ENCODE data around the gene ADCY3.
"Not testable (repeated sequence)": the region's sequence is repeated elsewhere in the genome, so short reads cannot be mapped to it uniquely, and the experiment has no call there.

Gene ADCY3

GRCh38 chr2:24842081-24843050 lies 77.7 kb downstream of the ADCY3 start:
- FAIRE-seq (no peak), DNase-seq (ENCODE audit: insufficient read length) (no peak)
- TF ChIP-seq TAF1 (IDR thresholded peaks at IDR 0.05; ENCODE audit: borderline replicate concordance, low read depth, low read length) (no peak), POLR2A (IDR thresholded peaks at IDR 0.05; ENCODE audit: low read depth, low read length) (no peak), POLR2AphosphoS5 (IDR thresholded peaks at IDR 0.05; ENCODE audit: low read depth, low read length) (no peak)

GRCh38 chr2:24840962-24841945 lies 78.8 kb downstream of the ADCY3 start:
- TF ChIP-seq POLR2A (IDR thresholded peaks at IDR 0.05; ENCODE audit: low read depth, low read length) (no peak), TAF1 (IDR thresholded peaks at IDR 0.05; ENCODE audit: borderline replicate concordance, low read depth, low read length) (no peak), POLR2AphosphoS5 (IDR thresholded peaks at IDR 0.05; ENCODE audit: low read depth, low read length) (no peak)
- FAIRE-seq (no peak), DNase-seq (ENCODE audit: insufficient read length) (no peak)

- FAIRE-seq (no peak), DNase-seq (ENCODE audit: insufficient read length) (no peak)
- TF ChIP-seq POLR2AphosphoS5 (IDR thresholded peaks at IDR 0.05; ENCODE audit: low read depth, low read length) = no peak
- TF ChIP-seq TAF1 (IDR thresholded peaks at IDR 0.05; ENCODE audit: borderline replicate concordance, low read depth, low read length) = no peak
- TF ChIP-seq POLR2A (IDR thresholded peaks at IDR 0.05; ENCODE audit: low read depth, low read length) = no peak
Observed at GRCh38 chr2:24840164-24840869, 79.7 kb downstream of the ADCY3 start.

GRCh38 chr2:24839729-24840128 lies 80.3 kb downstream of the ADCY3 start:
- no peak for FAIRE-seq
- DNase-seq (ENCODE audit: insufficient read length) = no peak
- TF ChIP-seq POLR2AphosphoS5 (IDR thresholded peaks at IDR 0.05; ENCODE audit: low read depth, low read length) (no peak), POLR2A (IDR thresholded peaks at IDR 0.05; ENCODE audit: low read depth, low read length) (no peak), TAF1 (IDR thresholded peaks at IDR 0.05; ENCODE audit: borderline replicate concordance, low read depth, low read length) (no peak)

GRCh38 chr2:24838541-24838940 lies 81.5 kb downstream of the ADCY3 start:
- no peak for TF ChIP-seq POLR2A (IDR thresholded peaks at IDR 0.05; ENCODE audit: low read depth, low read length)
- no peak for TF ChIP-seq TAF1 (IDR thresholded peaks at IDR 0.05; ENCODE audit: borderline replicate concordance, low read depth, low read length)
- no peak for TF ChIP-seq POLR2AphosphoS5 (IDR thresholded peaks at IDR 0.05; ENCODE audit: low read depth, low read length)
- FAIRE-seq = no peak
- DNase-seq (ENCODE audit: insufficient read length) = no peak

- DNase-seq (ENCODE audit: insufficient read length) = no peak
- no peak for FAIRE-seq
- TF ChIP-seq POLR2A (IDR thresholded peaks at IDR 0.05; ENCODE audit: low read depth, low read length) (no peak), TAF1 (IDR thresholded peaks at IDR 0.05; ENCODE audit: borderline replicate concordance, low read depth, low read length) (no peak), POLR2AphosphoS5 (IDR thresholded peaks at IDR 0.05; ENCODE audit: low read depth, low read length) (no peak)
Observed at GRCh38 chr2:24837996-24838513, 82.0 kb downstream of the ADCY3 start.

- FAIRE-seq (no peak), DNase-seq (ENCODE audit: insufficient read length) (no peak)
- no peak for TF ChIP-seq POLR2AphosphoS5 (IDR thresholded peaks at IDR 0.05; ENCODE audit: low read depth, low read length)
- no peak for TF ChIP-seq TAF1 (IDR thresholded peaks at IDR 0.05; ENCODE audit: borderline replicate concordance, low read depth, low read length)
- no peak for TF ChIP-seq POLR2A (IDR thresholded peaks at IDR 0.05; ENCODE audit: low read depth, low read length)
Observed at GRCh38 chr2:24836706-24837105, 83.3 kb downstream of the ADCY3 start.

- FAIRE-seq (no peak), DNase-seq (ENCODE audit: insufficient read length) (no peak)
- TF ChIP-seq TAF1 (IDR thresholded peaks at IDR 0.05; ENCODE audit: borderline replicate concordance, low read depth, low read length) (no peak), POLR2A (IDR thresholded peaks at IDR 0.05; ENCODE audit: low read depth, low read length) (no peak), POLR2AphosphoS5 (IDR thresholded peaks at IDR 0.05; ENCODE audit: low read depth, low read length) (no peak)
Observed at GRCh38 chr2:24836206-24836605, 83.8 kb downstream of the ADCY3 start.

- not testable (repeated sequence) for FAIRE-seq; DNase-seq (ENCODE audit: insufficient read length)
Observed at GRCh38 chr2:24835411-24835810, 84.6 kb downstream of the ADCY3 start.

- TF ChIP-seq TAF1 (IDR thresholded peaks at IDR 0.05; ENCODE audit: borderline replicate concordance, low read depth, low read length) (no peak), POLR2A (IDR thresholded peaks at IDR 0.05; ENCODE audit: low read depth, low read length) (no peak), POLR2AphosphoS5 (IDR thresholded peaks at IDR 0.05; ENCODE audit: low read depth, low read length) (no peak)
- FAIRE-seq (no peak), DNase-seq (ENCODE audit: insufficient read length) (no peak)
Observed at GRCh38 chr2:24834733-24835395, 85.2 kb downstream of the ADCY3 start.

Data from GM12892 (cell line).